Mucosa of gallbladder (tissue), 1 donor: ENCODE results near the gene TMEM254. TPM values are rescaled to one million over a fixed set of nuclear protein-coding genes. Genes with fewer than 3 reads are reported as not detected.
"Not testable (repeated sequence)": the region's sequence is repeated elsewhere in the genome, so short reads cannot be mapped to it uniquely, and the experiment has no call there.

Experiments
- DNase-seq: peaks from one replicate; pipeline ENCODE4 v3.0.0-alpha.2; 2020; ENCODE audit warnings: low spot score
- total RNA-seq: library from RNA; stranded (reverse); gene quantifications from one replicate; pipeline ENCODE4 v1.2.1, GENCODE V29; 2021
- donor health status: DM: no; HTN: no; CAD: no.

The TMEM254 gene
- total RNA-seq, 1 donor from 2014 or later, result 37.7 TPM

GRCh38 chr10:80077869-80078447, 507 bp upstream of the TMEM254 start:
- no peak for DNase-seq

GRCh38 chr10:80079312-80079719, 851 bp downstream of the TMEM254 start:
- DNase-seq, result no peak

- no peak for DNase-seq
Observed at GRCh38 chr10:80081026-80081425, 2.6 kb downstream of the TMEM254 start.

GRCh38 chr10:80081801-80082750, 3.6 kb downstream of the TMEM254 start:
- no peak for DNase-seq

- no peak for DNase-seq
Observed at GRCh38 chr10:80090121-80090520, 11.7 kb downstream of the TMEM254 start.

- DNase-seq, result no peak
Observed at GRCh38 chr10:80094231-80094630, 15.8 kb downstream of the TMEM254 start.

- DNase-seq, result not testable (repeated sequence)
Observed at GRCh38 chr10:80098272-80098671, 19.8 kb downstream of the TMEM254 start.

- not testable (repeated sequence) for DNase-seq
Observed at GRCh38 chr10:80099295-80099694, 20.8 kb downstream of the TMEM254 start.

GRCh38 chr10:80100116-80100515, 21.7 kb downstream of the TMEM254 start:
- DNase-seq, result no peak

- no peak for DNase-seq
Observed at GRCh38 chr10:80100861-80101695, 22.6 kb downstream of the TMEM254 start.

GRCh38 chr10:80104066-80104926, 25.8 kb downstream of the TMEM254 start:
- DNase-seq, result no peak

GRCh38 chr10:80108576-80109239, 30.2 kb downstream of the TMEM254 start:
- no peak for DNase-seq

GRCh38 chr10:80110986-80111385, 32.5 kb downstream of the TMEM254 start:
- no peak for DNase-seq

- DNase-seq, result no peak
Observed at GRCh38 chr10:80118669-80119068, 40.2 kb downstream of the TMEM254 start.

GRCh38 chr10:80122110-80122710, 43.7 kb downstream of the TMEM254 start:
- DNase-seq, result no peak

GRCh38 chr10:80122746-80123145, 44.3 kb downstream of the TMEM254 start:
- DNase-seq, result no peak

- no peak for DNase-seq
Observed at GRCh38 chr10:80126876-80127275, 48.4 kb downstream of the TMEM254 start.

- no peak for DNase-seq
Observed at GRCh38 chr10:80131499-80131901, 53.0 kb downstream of the TMEM254 start.

- DNase-seq, result no peak
Observed at GRCh38 chr10:80132299-80133139, 54.1 kb downstream of the TMEM254 start, which contains the start of gene PLAC9. TSS of gene PLAC9 (plus strand) at chr10:80132730. CDS start at chr10:80132763, 33 bp downstream.
